ENCODE data around the gene SEPTIN10.
"Not testable (repeated sequence)": the region's sequence is repeated elsewhere in the genome, so short reads cannot be mapped to it uniquely, and the experiment has no call there.

The SEPTIN10 gene

DNA sequence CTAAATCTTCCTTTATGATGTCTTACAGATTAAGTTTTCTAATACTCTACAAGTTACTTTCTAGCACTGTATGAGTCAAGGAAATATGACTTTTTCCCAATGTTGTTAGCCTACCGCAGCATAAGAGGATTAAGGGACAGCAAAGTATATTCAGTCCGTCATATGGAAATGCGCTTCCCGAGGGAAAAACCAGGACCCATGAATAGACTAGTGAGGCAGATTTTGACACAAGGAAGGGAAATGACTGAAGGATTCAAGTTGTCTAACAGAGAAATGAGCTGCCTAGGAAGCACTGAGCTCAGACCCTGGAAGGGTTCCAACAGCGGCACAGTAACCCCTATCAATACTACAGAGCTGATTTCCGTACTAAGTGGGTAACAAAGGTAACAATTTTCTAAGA lies 12.0 kb downstream of the SEPTIN10 start:
- no peak for DNase-seq

DNA sequence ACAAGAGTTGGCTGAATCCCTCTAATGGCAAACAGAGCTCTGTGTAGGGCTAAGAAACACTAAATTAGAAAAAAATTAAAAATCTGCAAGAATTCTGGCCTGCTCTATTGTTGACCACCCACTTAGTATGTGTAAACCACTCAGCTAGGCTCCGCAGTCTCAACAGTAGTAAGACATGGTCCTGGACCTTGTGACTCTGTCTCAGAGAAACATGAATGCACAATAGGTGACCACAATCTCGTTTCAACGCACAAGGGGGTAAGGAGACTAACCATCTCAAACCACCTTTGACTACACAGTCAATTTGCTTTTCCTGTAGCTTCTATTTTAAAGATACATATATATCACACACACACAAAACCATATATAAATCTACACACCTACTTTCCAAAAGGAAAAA lies 16.5 kb downstream of the SEPTIN10 start:
- DNase-seq: no peak

DNA sequence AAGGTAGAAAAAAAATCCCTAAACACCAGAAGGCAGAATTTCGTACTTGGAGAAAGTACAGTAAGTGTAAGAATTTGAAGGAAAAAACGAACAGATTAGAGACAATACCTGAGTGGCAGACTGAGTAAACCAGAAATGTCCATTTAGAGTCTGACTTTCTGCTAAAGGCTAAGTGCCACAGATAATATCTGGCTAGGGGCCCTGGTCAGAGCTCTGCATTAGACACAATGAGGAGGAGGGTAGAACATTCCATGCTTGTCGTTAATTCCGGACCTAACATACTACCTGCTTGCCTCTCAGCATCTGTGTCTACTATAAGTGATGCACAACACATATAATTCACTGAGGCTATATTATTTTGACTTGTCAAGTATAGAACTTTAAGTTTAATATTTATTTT lies 18.1 kb downstream of the SEPTIN10 start:
- no peak for DNase-seq

DNA sequence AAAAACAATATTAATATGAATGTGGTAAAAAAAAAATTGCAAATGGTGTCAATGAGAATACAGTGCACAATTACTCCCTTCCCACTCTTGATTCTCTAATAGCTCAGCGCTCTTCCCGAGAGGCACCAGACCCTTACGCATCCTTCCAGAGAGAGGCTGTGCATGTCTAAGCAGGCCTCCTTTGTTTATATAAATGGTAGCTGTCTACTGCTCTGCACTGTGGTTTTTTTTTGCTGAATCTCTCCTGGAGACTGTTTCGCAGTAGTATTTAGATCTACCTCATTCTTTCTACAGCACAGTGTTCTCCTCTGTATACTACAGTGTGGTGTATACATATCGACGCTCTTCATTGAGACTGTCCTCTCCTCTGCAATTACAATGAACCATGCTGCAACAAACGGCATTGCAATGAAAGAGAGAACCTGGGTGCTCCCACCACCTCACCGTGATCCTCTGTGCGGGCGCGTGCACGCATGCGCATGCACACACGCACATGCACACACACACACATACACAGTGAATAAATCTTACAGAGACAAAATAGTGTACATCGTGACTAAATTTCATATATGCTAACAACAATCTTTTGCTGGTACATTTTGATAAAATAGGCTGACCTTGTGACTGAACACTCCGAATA lies 19.4 kb downstream of the SEPTIN10 start:
- DNase-seq: no peak

DNA sequence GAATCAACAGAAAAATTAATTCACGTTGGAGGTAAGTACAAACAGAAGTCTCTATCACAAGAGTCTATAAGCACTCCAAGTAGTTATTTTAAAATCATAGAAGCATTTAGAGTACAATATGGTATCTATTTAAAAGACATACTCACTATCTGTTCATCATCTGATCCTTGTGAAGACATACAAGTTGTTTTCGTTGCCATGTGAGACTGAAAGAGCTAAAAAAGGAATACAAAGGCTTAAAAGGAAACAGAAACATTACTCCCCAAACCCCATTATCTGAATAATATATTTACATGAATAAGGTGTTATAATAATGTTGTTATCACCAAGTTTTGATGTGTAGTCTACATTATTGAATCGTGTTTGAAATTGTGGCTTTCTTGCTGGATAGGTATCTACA lies 20.9 kb downstream of the SEPTIN10 start:
- DNase-seq: no peak

DNA sequence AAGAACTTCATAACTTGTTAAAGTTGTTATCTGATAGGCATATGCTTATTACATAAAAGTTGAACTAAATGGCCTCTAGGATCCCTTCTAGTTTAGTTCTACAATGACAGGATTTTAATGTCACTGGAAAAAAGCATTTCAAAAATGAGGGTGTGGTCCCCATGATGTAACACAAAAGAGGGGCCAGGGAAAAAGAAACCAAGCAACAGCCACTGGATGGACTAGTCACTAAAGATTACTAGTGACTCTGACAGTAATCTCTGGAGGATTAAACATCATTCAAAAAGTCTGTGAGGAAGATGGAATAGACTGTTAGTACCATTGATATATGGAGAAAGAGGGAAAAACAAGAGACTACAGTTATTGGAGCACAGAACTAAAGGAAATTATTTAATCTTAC lies 22.6 kb downstream of the SEPTIN10 start:
- DNase-seq: no peak

DNA sequence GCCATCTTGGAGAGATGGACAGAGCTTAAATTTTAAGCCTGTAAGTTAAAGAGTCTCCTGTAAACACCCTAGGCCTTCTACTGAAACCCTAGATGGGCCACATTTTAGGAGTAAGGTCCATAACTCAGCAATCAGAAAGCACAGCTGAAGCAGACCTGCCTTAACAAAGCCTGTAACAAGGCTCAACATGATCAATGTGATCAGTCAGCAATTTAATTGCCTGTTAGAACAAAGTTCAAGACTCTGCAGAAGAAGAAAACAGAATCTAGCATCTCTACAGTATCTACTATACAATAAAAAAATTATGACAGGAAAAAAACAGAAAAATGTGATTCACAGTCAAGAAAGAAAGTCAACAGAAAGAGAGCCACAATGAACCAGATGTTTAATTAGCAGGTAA lies 27.1 kb downstream of the SEPTIN10 start:
- DNase-seq: no peak

DNA sequence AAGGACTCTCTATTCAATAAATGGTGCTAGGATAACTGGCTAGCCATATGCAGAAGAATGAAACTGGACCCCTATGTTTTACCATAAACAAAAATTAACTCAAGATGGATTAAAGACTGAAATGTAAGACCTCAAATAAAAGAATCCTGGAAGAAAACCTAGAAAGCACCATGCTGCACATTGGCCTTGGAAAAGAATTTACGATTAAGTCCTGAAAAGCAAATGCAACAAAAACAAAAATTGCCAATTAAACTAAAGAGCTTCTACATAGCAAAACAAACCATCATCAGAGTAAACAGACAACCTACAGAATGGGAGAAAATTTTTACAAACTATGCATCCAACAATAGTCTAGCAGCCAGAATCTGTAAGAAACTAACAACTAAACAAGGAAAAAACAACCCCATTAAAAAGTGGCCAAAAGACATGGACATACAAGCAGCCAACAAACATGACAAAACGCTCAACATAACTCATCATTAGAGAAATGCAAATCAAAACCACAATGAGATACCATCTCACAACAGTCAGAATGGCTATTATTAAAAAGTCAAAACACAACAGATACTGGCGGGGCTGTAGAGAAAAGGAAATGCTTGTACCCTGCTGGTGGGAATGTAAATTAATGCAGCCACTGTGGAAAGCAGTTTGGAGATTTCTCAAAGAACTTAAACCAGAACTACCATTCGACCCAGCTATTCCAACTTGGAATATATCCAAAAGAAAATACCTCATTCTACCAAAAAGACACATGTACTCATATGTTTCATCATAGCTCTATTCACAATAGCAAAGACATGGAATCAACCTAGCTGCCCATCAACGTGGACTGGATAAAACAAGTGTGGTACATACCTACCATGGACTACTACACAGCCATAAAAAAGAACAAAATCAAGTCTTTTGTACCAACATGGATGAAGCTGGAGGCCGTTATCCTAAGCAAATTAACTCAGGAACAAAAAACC lies 30.6 kb downstream of the SEPTIN10 start:
- no peak for DNase-seq

DNA sequence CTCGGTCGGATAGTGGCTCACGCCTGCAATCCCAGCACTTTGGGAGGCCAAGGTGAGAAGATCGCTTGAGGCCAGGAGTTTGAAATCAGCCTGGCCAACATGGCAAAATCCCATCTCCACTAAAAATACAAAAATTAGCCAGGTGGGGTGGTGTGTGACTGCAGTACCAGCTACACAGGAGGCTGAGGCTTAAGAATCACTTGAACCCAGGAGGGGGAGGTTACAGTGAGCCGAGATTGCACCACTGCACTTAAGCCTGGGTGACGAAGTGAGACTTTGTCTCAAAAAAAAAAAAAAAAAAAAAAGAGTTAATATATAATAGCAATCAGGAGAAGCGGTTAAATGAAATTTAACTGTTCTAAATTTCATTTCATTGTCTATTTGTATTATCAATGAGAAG lies 36.1 kb downstream of the SEPTIN10 start:
- DNase-seq: not testable (repeated sequence)

DNA sequence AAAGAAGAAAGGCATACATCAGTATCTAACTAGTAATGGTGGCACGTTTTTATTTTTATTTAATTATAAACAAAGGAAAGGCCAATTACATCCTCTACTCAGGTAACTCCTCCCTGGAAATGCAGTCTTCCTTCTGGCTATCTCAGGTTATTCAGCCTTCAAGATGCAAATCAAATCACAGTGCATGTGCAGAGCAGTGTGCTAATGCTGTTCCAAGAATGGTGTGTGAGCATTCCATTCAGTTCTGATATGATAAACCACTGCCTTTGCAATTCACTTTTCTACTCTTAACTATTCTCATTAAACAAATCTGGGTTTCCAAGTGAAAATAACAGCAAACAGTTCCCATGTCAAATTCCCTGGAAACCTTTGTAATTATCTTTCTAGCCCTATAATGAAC lies 38.4 kb downstream of the SEPTIN10 start:
- DNase-seq: no peak

DNA sequence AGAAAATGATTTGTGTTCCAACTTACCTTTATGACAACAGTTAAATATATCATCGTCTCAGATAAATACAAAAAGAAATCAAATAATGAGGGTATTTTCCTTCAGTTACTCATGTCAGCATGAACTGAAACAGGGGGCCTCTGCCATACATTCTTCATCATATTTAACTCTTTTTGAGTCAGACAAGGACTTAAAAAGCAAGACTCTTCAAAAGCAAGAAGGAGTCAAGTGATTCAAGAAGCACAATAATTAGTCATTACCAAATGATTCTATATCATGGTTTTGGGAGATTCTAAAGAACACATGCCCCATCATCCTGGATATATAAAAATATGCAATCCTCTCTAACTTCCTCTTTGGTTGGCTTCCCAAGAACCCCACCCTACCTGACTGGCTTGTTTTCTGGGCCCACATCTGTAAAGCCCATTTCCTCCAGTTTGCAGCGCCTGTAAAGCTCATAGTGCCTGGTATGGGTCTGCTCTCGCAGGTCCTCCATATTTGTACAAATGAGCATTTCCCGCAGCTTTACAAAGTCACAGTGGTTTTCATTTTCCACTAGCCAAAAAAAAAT lies 49.7 kb downstream of the SEPTIN10 start:
- no peak for DNase-seq

DNA sequence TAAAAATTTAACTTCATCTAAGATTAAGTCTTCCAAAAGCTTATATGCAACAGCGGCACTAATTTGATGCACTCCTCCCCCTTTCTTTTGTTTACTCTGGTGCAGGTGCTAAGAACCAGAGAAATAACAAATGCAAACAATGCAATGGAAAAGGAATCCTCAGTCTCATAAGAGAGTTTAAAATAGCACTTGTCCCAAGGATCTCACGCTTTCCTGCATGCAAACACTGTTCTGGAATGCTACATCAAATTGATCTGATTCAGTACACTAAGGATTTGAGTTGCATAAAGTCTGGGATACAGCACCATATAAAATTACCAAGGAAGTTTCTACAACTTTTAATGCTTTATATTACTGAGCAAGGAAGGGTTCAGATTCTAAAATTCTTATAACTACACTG lies 50.5 kb downstream of the SEPTIN10 start:
- DNase-seq: no peak

DNA sequence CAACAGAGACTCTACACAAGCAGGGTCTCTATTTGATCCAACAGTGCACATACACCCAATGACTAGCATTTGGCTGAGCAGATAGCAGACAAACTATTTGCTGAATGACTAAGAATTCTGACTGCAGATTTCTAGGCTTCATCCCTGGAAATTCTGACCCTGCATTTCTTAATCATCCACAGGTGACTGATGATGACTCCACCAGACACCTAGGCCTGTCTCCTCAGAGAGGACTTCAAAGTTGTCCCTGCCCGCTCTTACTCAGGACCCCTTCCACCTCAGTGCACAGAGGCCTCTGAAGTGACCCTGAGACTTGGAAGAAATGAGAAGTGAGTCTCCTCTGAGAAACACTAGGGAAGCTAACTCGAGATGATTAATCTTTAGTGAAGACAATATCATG lies 51.3 kb downstream of the SEPTIN10 start:
- no peak for DNase-seq

DNA sequence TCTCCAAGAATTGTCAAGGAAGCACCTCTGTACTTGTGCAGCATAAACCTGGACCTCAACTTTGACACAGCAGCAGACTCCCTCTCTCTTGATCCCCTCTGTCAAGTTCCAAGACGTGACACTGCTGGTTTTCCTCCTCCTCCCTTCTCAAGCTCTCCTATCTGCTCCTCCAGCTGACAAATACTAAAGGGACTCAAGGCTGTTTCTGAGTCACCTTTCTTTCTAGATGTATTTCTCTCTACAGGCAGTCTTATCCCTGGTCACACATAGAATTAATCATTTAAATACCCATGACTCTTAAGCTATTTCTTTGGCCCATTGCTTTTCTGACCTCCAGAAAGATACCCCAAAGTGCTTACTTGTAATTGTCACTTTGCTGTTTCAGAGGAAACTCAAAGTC lies 53.5 kb downstream of the SEPTIN10 start:
- DNase-seq: no peak

DNA sequence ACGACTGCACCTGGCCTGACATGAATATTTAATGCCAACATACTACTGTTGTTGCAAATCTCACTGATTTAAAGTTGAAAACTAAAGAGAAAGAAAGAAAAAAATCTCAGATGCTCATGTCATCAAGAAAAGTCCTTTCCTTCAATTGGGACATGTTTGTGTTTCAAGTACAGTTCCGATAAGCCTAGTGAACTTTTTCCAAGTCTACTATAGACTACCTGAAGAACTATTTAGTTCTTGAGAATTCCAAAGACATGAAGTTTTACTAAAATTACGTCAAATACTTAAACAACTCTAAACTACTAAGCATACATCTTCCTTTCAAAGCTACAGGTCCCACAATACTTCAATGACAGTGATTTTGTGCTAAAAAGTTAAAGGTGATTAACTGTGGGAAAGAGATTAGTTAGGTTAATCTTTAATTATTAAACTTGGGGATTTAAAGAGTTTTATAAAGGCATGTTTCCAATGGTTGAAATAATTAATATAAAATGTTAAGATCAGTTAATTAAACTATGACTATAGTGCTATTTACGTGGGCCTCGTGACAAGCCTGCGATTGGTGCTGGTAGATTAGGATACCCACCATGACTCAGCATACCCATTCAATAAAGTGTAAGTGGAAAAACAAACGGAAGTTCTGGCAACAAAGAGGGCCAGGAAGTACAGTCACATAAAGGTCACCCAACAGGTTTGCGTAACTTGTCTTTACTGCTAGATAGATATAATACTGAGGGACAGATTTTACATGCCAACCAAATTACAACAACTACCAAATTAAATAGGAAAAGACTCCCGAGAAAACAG lies 55.5 kb downstream of the SEPTIN10 start:
- no peak for DNase-seq

DNA sequence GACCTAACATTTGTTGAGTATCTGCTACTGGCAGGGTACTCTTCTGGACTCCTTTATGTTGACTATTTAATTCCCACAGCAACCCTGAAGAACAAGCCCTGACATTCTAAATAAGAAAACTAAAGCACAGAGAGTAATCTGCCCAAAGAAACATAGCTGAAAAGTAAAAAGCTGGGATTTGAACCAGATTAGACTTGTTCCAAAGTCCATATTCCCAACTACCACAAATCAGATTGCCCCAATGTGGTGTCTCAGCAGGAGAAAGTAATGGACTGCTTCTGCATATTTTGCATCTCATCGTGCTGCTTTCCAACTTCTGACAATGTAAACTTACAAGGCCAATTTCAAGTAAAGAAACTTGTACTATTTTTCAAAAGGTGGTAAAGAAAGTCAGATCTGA lies 56.5 kb downstream of the SEPTIN10 start:
- no peak for DNase-seq

DNA sequence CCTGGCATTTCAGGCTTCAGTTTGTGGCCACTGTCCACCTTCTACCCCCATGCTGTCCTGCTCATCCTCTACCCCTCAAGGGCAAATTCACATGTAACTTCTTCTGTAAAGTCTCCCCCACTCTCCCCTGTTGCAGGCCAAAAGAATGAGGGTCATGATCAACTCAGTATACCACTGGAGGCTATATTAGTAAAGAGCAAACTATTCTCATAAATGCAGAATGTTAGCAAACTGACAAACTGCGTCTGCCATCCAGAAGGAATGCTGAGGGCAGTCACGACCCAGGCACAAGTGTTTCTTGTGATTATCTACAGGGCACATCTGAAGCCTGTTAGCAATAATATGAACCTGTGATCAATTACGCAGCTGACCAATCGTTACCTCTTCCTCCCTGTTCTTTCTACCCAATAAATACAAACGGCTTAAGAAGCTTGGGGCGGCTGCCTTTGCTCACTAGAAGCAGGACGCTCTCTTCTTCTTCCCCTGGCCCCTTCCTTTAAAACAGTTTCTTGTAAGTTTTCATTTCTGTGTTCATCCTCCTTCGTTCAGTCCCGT lies 58.3 kb downstream of the SEPTIN10 start:
- no peak for DNase-seq

DNA sequence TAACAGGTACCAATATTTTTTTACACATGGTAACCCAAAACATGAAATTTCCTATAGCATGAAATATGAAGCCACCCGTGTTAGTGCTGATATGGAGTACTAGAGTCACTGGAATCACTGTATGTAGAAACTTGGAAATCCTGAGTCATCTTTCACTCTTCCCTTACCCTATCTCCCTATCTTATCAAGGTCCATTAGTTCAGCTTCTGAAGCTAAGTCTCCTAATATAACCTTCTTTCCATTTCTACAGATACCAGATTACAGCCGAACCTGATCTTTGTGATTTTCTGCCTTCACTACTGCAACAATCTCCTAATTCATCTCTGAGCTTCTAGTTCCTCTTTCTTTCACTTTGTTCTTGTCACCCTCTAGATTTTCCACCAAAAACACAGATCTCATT lies 59.0 kb downstream of the SEPTIN10 start:
- no peak for DNase-seq

DNA sequence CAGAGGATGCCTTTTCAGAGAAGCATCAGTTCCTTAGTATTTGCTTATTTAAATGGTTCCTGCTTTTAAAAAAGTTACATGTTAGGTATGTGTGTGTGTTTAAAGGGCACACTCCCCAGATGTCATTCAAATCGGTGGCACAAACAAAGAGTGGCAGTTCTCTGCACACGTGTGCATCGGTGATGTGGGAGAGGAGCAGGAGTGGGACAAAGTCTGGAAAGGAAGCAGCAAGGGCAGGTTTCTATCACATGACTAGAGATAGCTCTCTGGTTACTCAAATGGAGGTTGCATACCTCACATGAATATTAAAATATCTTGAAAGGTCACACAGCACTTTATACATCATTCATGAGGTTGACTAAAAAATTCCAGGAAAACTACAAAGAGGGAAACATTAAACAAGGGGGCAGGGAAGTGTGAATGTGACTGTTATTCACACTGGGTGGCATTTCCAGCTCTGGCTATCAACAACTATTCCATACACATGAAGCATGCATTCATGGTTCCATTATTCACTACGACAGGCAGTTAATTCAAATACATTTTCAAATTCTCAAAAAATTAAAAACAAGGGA lies 64.7 kb downstream of the SEPTIN10 start:
- DNase-seq: no peak

DNA sequence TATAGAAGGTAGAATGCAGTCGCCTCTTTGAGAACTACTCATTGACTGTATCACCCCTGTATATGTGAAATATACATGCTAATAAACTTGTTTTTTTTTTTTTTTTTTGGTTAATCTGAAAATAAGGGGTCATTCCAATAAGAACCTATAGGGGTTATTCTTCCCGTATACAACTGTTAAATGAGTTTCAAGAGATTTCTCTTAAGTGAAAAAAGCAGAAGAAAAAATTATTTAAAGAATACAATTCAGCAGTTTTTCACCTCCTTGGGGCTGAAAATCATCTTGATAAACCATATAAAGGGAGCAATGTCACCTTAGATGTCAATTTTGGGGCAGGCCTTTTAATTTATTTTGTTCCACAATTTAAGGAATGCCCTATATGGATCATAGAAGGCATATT lies 66.5 kb downstream of the SEPTIN10 start:
- no peak for DNase-seq

DNA sequence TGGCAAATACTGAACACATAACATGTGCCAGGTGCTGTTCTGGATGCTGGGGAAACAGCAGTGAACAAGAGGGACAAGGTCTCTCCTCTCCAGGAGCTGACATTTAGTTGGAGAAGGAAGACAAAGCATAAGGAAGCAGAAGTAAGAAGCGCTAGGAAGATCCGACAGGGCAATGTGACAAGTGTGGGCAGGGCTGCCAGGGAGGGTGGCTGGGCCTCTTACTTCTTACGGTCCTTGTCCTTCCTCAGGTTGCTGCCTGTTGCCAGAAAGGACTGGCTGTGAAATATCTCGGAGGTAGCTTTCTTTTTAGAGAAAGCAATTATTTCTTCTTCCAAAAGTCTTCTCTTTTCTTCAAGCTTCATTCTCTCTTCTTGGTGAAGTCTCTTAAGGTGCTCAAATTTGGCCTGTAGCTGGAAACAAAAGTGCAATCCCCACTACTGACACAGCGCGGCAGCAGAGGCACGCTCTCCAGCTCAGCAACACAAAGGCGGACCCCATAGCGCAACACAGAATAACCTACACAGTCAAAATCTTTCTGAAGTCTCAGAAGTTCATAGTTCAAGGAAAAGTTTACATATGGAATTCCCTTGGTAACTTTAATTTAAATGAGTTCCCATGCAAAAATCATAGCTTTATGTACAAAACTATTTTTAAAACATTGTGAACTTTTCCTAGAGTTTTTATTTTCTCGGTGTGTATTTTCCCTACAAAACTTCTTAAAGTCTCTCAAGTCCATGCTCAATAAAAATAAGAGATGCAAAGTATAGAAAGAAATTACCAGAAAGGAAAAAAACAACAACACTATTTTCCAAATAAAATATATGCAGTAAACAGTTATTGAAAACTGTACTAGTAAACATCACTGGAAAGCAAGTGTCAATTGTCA lies 67.7 kb downstream of the SEPTIN10 start:
- DNase-seq: peak; percentile 22

DNA sequence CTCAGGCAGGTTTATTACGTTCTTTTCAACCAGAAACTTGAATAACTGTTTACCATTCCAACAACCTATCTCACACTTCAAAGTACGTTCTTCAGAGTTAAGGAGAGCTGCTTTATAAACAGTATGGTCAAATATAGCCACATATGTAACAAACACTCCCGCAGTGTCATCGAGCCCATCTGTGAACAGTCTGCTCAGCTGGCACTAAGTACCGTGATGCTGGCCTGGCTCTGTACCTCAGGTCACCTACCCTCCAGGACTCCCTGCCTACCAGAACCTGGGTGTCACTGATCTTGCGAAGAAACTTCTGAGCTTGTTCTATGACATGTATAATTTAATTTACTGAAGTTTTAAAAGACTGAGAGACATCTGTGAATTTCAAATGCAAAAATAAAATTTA lies 71.4 kb downstream of the SEPTIN10 start:
- no peak for DNase-seq
